Measurements from ENCODE around the gene MAP3K4.

- TF ChIP-seq CTCF (IDR thresholded peaks at IDR 0.05 in 8 of 11, conservative IDR thresholded peaks at IDR 0.05 in 3 of 11) (no peak), POLR2A (IDR thresholded peaks at IDR 0.05) (no peak)
Observed at GRCh38 chr6:161104966-161105365, 113.4 kb downstream of the MAP3K4 start.

Data from spleen (tissue), 7 donors.